Keratinocyte (primary cell): ENCODE data around the gene TAF10. TPM values are rescaled to one million over a fixed set of nuclear protein-coding genes. Genes with fewer than 3 reads are reported as not detected.

Experiments
- DNase-seq: peaks from one replicate; pipeline ENCODE4 v3.0.0-alpha.2; 2011; ENCODE audit warnings: low read depth, missing footprints, low spot score
- FAIRE-seq: peaks from 2 replicates; lab custom pipeline; 2011; peaks lifted over from hg19 to GRCh38; lab: Jason Lieb, UNC
- H2AFZ ChIP-seq: 2 replicates; pipeline ENCODE4 v1.6.0; 2012; ENCODE audit warnings: low read length, control low read depth, inconsistent platforms; ENCODE audit not compliant: control insufficient read depth
- H3K27ac ChIP-seq: 2 replicates; pipeline ENCODE4 v1.5.1; 2011; ENCODE audit warnings: low read length; ENCODE audit not compliant: control insufficient read depth, insufficient read depth
- H3K27me3 ChIP-seq: 3 replicates; pipeline ENCODE4 v1.6.0; 2011; ENCODE audit warnings: low read length; ENCODE audit not compliant: control insufficient read depth, insufficient read depth; ENCODE audit errors: extremely low read depth
- H3K36me3 ChIP-seq, 2 experiments: 2 replicates in 1 of 2; 3 replicates in 1 of 2; pipeline ENCODE4 v1.5.1; 2011; ENCODE audit warnings: low read length in 2 of 2, mild to moderate bottlenecking in 1 of 2; ENCODE audit not compliant: control insufficient read depth in 2 of 2, insufficient read depth in 2 of 2; ENCODE audit errors: extremely low read depth in 1 of 2
- H3K4me1 ChIP-seq: 3 replicates; pipeline ENCODE4 v1.5.1; 2011; ENCODE audit warnings: low read length; ENCODE audit not compliant: control insufficient read depth, insufficient read depth; ENCODE audit errors: extremely low read depth
- H3K4me2 ChIP-seq: 3 replicates; pipeline ENCODE4 v1.6.0; 2011; ENCODE audit warnings: low read depth, low read length; ENCODE audit not compliant: control insufficient read depth, insufficient read depth; ENCODE audit errors: extremely low read depth
- H3K4me3 ChIP-seq, 3 experiments: fragments of 200-600 bp in 1 of 3; sonication (generic) in 1 of 3; 2 replicates in 2 of 3; 3 replicates in 1 of 3; pipeline ENCODE4 v1.5.1; 2011 to 2016; ENCODE audit warnings: low read length in 3 of 3, mild to moderate bottlenecking in 3 of 3, control low read depth in 2 of 3, inconsistent platforms in 1 of 3, low read depth in 1 of 3, mixed read lengths in 1 of 3, mixed run types in 1 of 3, moderate library complexity in 1 of 3; ENCODE audit not compliant: control insufficient read depth in 2 of 3, insufficient read depth in 2 of 3; ENCODE audit errors: extremely low read depth in 1 of 3
- H3K79me2 ChIP-seq: 2 replicates; pipeline ENCODE4 v1.6.0; 2012; ENCODE audit warnings: low read length; ENCODE audit not compliant: control insufficient read depth, insufficient read depth
- H3K9ac ChIP-seq: 3 replicates; pipeline ENCODE4 v1.6.0; 2011; ENCODE audit warnings: low read length; ENCODE audit not compliant: control insufficient read depth, insufficient read depth; ENCODE audit errors: extremely low read depth
- H3K9me1 ChIP-seq: 3 replicates; pipeline ENCODE4 v1.6.0; 2011; ENCODE audit warnings: low read length; ENCODE audit not compliant: control insufficient read depth, insufficient read depth; ENCODE audit errors: extremely low read depth
- H3K9me3 ChIP-seq: 2 replicates; pipeline ENCODE4 v1.5.1; 2012; ENCODE audit warnings: low read depth, low read length; ENCODE audit not compliant: control insufficient read depth
- H4K20me1 ChIP-seq: 3 replicates; pipeline ENCODE4 v1.6.0; 2011; ENCODE audit warnings: low read length; ENCODE audit not compliant: control insufficient read depth, insufficient read depth; ENCODE audit errors: extremely low read depth
- EZH2 ChIP-seq: IDR thresholded peaks from one replicate; pipeline ENCODE4 v1.6.1; 2012; ENCODE audit warnings: inconsistent platforms, mild to moderate bottlenecking, low read length, moderate library complexity
- dilution Hi-C: fragments of 300-500 bp; cut with MboI; formaldehyde crosslinking; loops from one replicate; pipeline ENCODE4 v1.7.0; 2020; ENCODE audit warnings: low sequenced_read_pairs; ENCODE audit not compliant: extremely low pct_ligation_motif_present
- polyA plus RNA-seq, 5 experiments: library from polyadenylated mRNA; depleted of rRNA in 3 of 5; stranded (reverse) in 3 of 5; stranded (forward) in 1 of 5; unstranded in 1 of 5; fragments of >200 nt; gene quantifications; 1 replicate in 1 of 5; 2 replicates in 3 of 5; 3 replicates in 1 of 5; pipeline versions ENCODE4 v1.2.1 to v1.2.3, GENCODE V29; 2011 to 2012; ENCODE audit warnings: missing spikeins in 2 of 5, low read depth in 1 of 5, low replicate concordance in 1 of 5
- TF ChIP-seq, protein P1 (sequence below), 3 experiments: IDR thresholded peaks in 1 of 3; conservative IDR thresholded peaks in 1 of 3; optimal IDR thresholded peaks in 1 of 3; 2 replicates in 2 of 3; 3 replicates in 1 of 3; pipeline versions ENCODE3 to v1.5.1; 2011; ENCODE audit warnings: low read length in 3 of 3, mild to moderate bottlenecking in 3 of 3, moderate library complexity in 2 of 3, control low read depth in 1 of 3, inconsistent platforms in 1 of 3; ENCODE audit not compliant: insufficient read depth in 2 of 3; ENCODE audit errors: extremely low read depth in 1 of 3

Gene TAF10
- polyA plus RNA-seq, 1 donor (not counting 4 experiments of a cell fraction or from before 2014, with no cell fraction given), result 165 TPM

DNA sequence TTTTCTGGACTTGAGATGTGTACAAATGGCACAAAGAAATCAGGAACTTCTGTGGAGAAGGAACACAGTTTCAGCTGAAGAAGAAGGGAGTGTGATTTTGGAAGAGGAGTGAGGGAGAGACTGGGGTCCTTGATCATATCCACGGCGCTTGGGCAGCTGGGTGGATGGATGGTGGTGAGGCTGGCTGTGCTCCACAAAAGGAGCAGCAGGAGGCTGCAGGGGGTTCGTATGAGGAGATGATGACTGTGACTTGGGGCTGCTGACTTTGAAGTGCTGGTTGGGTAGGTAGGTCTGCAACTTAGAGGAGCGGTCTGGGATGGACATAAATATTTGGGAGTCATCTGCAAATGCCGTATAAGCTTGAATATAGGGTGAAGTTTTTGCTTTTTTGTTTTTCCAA, 44.9 kb upstream of the TAF10 start:
- Histone ChIP-seq H3K9ac (no peak overlapping the region), H3K4me3 (no peak overlapping the region), H4K20me1 (no peaks in the 10 kb centered on the region), H3K27me3 (peaks cover 55% of the 10 kb centered on the region), H3K9me3 (no peaks in the 10 kb centered on the region), H3K4me2 (no peak overlapping the region), H3K27ac (no peak overlapping the region), H3K9me1 (no peaks in the 10 kb centered on the region), H2AFZ (no peak overlapping the region), H3K4me1 (no peaks in the 10 kb centered on the region), H3K36me3 (no peaks in the 10 kb centered on the region), H3K79me2 (no peaks in the 10 kb centered on the region)
- TF ChIP-seq, protein P1, sequence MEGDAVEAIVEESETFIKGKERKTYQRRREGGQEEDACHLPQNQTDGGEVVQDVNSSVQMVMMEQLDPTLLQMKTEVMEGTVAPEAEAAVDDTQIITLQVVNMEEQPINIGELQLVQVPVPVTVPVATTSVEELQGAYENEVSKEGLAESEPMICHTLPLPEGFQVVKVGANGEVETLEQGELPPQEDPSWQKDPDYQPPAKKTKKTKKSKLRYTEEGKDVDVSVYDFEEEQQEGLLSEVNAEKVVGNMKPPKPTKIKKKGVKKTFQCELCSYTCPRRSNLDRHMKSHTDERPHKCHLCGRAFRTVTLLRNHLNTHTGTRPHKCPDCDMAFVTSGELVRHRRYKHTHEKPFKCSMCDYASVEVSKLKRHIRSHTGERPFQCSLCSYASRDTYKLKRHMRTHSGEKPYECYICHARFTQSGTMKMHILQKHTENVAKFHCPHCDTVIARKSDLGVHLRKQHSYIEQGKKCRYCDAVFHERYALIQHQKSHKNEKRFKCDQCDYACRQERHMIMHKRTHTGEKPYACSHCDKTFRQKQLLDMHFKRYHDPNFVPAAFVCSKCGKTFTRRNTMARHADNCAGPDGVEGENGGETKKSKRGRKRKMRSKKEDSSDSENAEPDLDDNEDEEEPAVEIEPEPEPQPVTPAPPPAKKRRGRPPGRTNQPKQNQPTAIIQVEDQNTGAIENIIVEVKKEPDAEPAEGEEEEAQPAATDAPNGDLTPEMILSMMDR (optimal IDR thresholded peaks at IDR 0.05 in 1 of 3, IDR thresholded peaks at IDR 0.05 in 1 of 3, conservative IDR thresholded peaks at IDR 0.05 in 1 of 3; ENCODE audit: extremely low read depth in 1 of 3, insufficient read depth in 2 of 3, low read length in 3 of 3), result no peak
- no peak for DNase-seq
- dilution Hi-C loops, result no loop called here
- FAIRE-seq, result no peak

DNA sequence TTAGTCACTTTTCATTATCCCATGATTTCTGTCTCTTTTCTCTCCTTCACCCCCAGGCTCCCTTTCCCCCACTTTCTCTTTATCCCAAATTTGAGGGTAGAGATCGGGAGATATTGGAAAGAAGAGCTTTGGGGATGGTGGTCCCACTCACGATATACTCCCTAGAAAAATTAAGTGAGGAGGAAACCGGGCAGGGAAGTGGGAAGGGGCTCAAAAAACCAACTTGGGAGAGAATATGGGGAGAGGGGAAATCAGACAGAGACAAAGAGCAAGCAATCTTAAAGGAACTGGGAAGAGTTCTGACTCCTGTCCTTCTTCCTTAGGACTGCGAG, 44.5 kb upstream of the TAF10 start:
- Histone ChIP-seq H3K36me3 (no peaks in the 10 kb centered on the region), H3K4me3 (no peak overlapping the region), H3K9me3 (no peaks in the 10 kb centered on the region), H3K27me3 (peaks cover 55% of the 10 kb centered on the region), H2AFZ (no peak overlapping the region), H3K9me1 (no peaks in the 10 kb centered on the region), H3K27ac (no peak overlapping the region), H3K9ac (no peak overlapping the region), H3K79me2 (no peaks in the 10 kb centered on the region), H3K4me2 (no peak overlapping the region), H3K4me1 (no peaks in the 10 kb centered on the region), H4K20me1 (no peaks in the 10 kb centered on the region)
- no peak for DNase-seq
- FAIRE-seq, result no peak
- TF ChIP-seq, protein P1 (optimal IDR thresholded peaks at IDR 0.05 in 1 of 3, IDR thresholded peaks at IDR 0.05 in 1 of 3, conservative IDR thresholded peaks at IDR 0.05 in 1 of 3; ENCODE audit: extremely low read depth in 1 of 3, insufficient read depth in 2 of 3, low read length in 3 of 3), result no peak
- TF ChIP-seq EZH2, result no peak
- dilution Hi-C loops, result no loop called here
